Measurements from ENCODE around the gene EIF1.

The EIF1 gene

GRCh38 chr17:41724476-41725050, 35.9 kb downstream of the EIF1 start:
- 86 to 90% methylated on average over 16 to 17 of the region's 17 CpGs for WGBS, 2 experiments
- Histone ChIP-seq H3K27ac (ENCODE audit: insufficient read depth, low read depth, low read length, poor library complexity, severe bottlenecking) (no peak overlapping the region), H3K4me1 (ENCODE audit: control insufficient read depth, insufficient read depth, low read length) (no peaks in the 10 kb centered on the region), H3K9me3 (ENCODE audit: control insufficient read depth, low read length) (no peaks in the 10 kb centered on the region), H3K27me3 (ENCODE audit: control insufficient read depth, insufficient read depth, low read length, poor library complexity, severe bottlenecking) (no peaks in the 10 kb centered on the region), H3K36me3 (ENCODE audit: control insufficient read depth, insufficient read depth, low read length) (no peaks in the 10 kb centered on the region), H3K4me3 (ENCODE audit: insufficient read depth, low read depth, low read length) (no peak overlapping the region)

GRCh38 chr17:41725134-41725533, 36.4 kb downstream of the EIF1 start:
- Histone ChIP-seq H3K9me3 (ENCODE audit: control insufficient read depth, low read length) (no peaks in the 10 kb centered on the region), H3K4me1 (ENCODE audit: control insufficient read depth, insufficient read depth, low read length) (no peaks in the 10 kb centered on the region), H3K27me3 (ENCODE audit: control insufficient read depth, insufficient read depth, low read length, poor library complexity, severe bottlenecking) (peaks cover 1% of the 10 kb centered on the region), H3K27ac (ENCODE audit: insufficient read depth, low read depth, low read length, poor library complexity, severe bottlenecking) (no peak overlapping the region), H3K36me3 (ENCODE audit: control insufficient read depth, insufficient read depth, low read length) (no peaks in the 10 kb centered on the region), H3K4me3 (ENCODE audit: insufficient read depth, low read depth, low read length) (no peak overlapping the region)
- 86 to 90% methylated on average over 5 of the region's 5 CpGs for WGBS, 2 experiments

GRCh38 chr17:41728056-41728455, 39.4 kb downstream of the EIF1 start:
- H3K36me3 ChIP-seq (ENCODE audit: control insufficient read depth, insufficient read depth, low read length), result no peaks in the 10 kb centered on the region
- no peak overlapping the region for H3K27ac ChIP-seq (ENCODE audit: insufficient read depth, low read depth, low read length, poor library complexity, severe bottlenecking)
- no peaks in the 10 kb centered on the region for H3K4me1 ChIP-seq (ENCODE audit: control insufficient read depth, insufficient read depth, low read length)
- no peaks in the 10 kb centered on the region for H3K9me3 ChIP-seq (ENCODE audit: control insufficient read depth, low read length)
- 70 to 72% methylated on average over 12 of the region's 12 CpGs for WGBS, 2 experiments
- H3K27me3 ChIP-seq (ENCODE audit: control insufficient read depth, insufficient read depth, low read length, poor library complexity, severe bottlenecking), result peaks cover 25% of the 10 kb centered on the region
- H3K4me3 ChIP-seq (ENCODE audit: insufficient read depth, low read depth, low read length), result no peak overlapping the region

GRCh38 chr17:41730479-41730878, 41.8 kb downstream of the EIF1 start:
- H3K4me1 ChIP-seq (ENCODE audit: control insufficient read depth, insufficient read depth, low read length), result no peaks in the 10 kb centered on the region
- H3K27me3 ChIP-seq (ENCODE audit: control insufficient read depth, insufficient read depth, low read length, poor library complexity, severe bottlenecking), result peaks cover 50% of the 10 kb centered on the region
- no peaks in the 10 kb centered on the region for H3K36me3 ChIP-seq (ENCODE audit: control insufficient read depth, insufficient read depth, low read length)
- H3K9me3 ChIP-seq (ENCODE audit: control insufficient read depth, low read length), result no peaks in the 10 kb centered on the region
- 54 to 56% methylated on average over 4 of the region's 4 CpGs for WGBS, 2 experiments
- no peak overlapping the region for H3K4me3 ChIP-seq (ENCODE audit: insufficient read depth, low read depth, low read length)
- H3K27ac ChIP-seq (ENCODE audit: insufficient read depth, low read depth, low read length, poor library complexity, severe bottlenecking), result no peak overlapping the region

GRCh38 chr17:41731836-41732235, 43.2 kb downstream of the EIF1 start:
- Histone ChIP-seq H3K36me3 (ENCODE audit: control insufficient read depth, insufficient read depth, low read length) (no peaks in the 10 kb centered on the region), H3K4me1 (ENCODE audit: control insufficient read depth, insufficient read depth, low read length) (no peaks in the 10 kb centered on the region), H3K27ac (ENCODE audit: insufficient read depth, low read depth, low read length, poor library complexity, severe bottlenecking) (no peak overlapping the region), H3K27me3 (ENCODE audit: control insufficient read depth, insufficient read depth, low read length, poor library complexity, severe bottlenecking) (peaks cover 63% of the 10 kb centered on the region), H3K9me3 (ENCODE audit: control insufficient read depth, low read length) (no peaks in the 10 kb centered on the region), H3K4me3 (ENCODE audit: insufficient read depth, low read depth, low read length) (no peak overlapping the region)
- 50 to 86% methylated on average over 2 to 3 of the region's 3 CpGs for WGBS, 2 experiments

- peaks cover 74% of the 10 kb centered on the region for H3K27me3 ChIP-seq (ENCODE audit: control insufficient read depth, insufficient read depth, low read length, poor library complexity, severe bottlenecking)
- H3K36me3 ChIP-seq (ENCODE audit: control insufficient read depth, insufficient read depth, low read length), result no peaks in the 10 kb centered on the region
- H3K9me3 ChIP-seq (ENCODE audit: control insufficient read depth, low read length), result no peaks in the 10 kb centered on the region
- no peaks in the 10 kb centered on the region for H3K4me1 ChIP-seq (ENCODE audit: control insufficient read depth, insufficient read depth, low read length)
- H3K4me3 ChIP-seq (ENCODE audit: insufficient read depth, low read depth, low read length), result peak overlapping the region; percentile 47
- WGBS, 2 experiments, result 12 to 13% methylated on average over 37 to 40 of the region's 40 CpGs
- no peak overlapping the region for H3K27ac ChIP-seq (ENCODE audit: insufficient read depth, low read depth, low read length, poor library complexity, severe bottlenecking)
These were observed 44.9 kb downstream of the EIF1 start for GRCh38 chr17:41733348-41734138.

- Histone ChIP-seq H3K27ac (ENCODE audit: insufficient read depth, low read depth, low read length, poor library complexity, severe bottlenecking) (no peak within 1 kb of the TSS), H3K4me1 (ENCODE audit: control insufficient read depth, insufficient read depth, low read length) (no peaks in the 10 kb centered on the region), H3K36me3 (ENCODE audit: control insufficient read depth, insufficient read depth, low read length) (no peaks in the 10 kb centered on the region), H3K27me3 (ENCODE audit: control insufficient read depth, insufficient read depth, low read length, poor library complexity, severe bottlenecking) (peaks cover 74% of the 10 kb centered on the region), H3K9me3 (ENCODE audit: control insufficient read depth, low read length) (no peaks in the 10 kb centered on the region), H3K4me3 (ENCODE audit: insufficient read depth, low read depth, low read length) (peak within 1 kb of the TSS; percentile 47)
- WGBS, 2 experiments, result 0 to 1% methylated on average over 77 of the region's 77 CpGs
These were observed 45.7 kb downstream of the EIF1 start, which contains the start of gene HAP1 for GRCh38 chr17:41734139-41734948. HAP1 (minus strand) TSS chr17:41734643; CDS start chr17:41734634, 9 bp downstream.

GRCh38 chr17:41734949-41735313, 46.2 kb downstream of the EIF1 start:
- Histone ChIP-seq H3K36me3 (ENCODE audit: control insufficient read depth, insufficient read depth, low read length) (no peaks in the 10 kb centered on the region), H3K27ac (ENCODE audit: insufficient read depth, low read depth, low read length, poor library complexity, severe bottlenecking) (no peak overlapping the region), H3K27me3 (ENCODE audit: control insufficient read depth, insufficient read depth, low read length, poor library complexity, severe bottlenecking) (peaks cover 74% of the 10 kb centered on the region), H3K4me1 (ENCODE audit: control insufficient read depth, insufficient read depth, low read length) (no peaks in the 10 kb centered on the region), H3K9me3 (ENCODE audit: control insufficient read depth, low read length) (no peaks in the 10 kb centered on the region), H3K4me3 (ENCODE audit: insufficient read depth, low read depth, low read length) (peak overlapping the region; percentile 47)
- WGBS, 2 experiments, result 3 to 4% methylated on average over 23 of the region's 23 CpGs

- Histone ChIP-seq H3K4me3 (ENCODE audit: insufficient read depth, low read depth, low read length) (no peak overlapping the region), H3K27me3 (ENCODE audit: control insufficient read depth, insufficient read depth, low read length, poor library complexity, severe bottlenecking) (peaks cover 68% of the 10 kb centered on the region), H3K9me3 (ENCODE audit: control insufficient read depth, low read length) (no peaks in the 10 kb centered on the region), H3K27ac (ENCODE audit: insufficient read depth, low read depth, low read length, poor library complexity, severe bottlenecking) (no peak overlapping the region), H3K36me3 (ENCODE audit: control insufficient read depth, insufficient read depth, low read length) (no peaks in the 10 kb centered on the region), H3K4me1 (ENCODE audit: control insufficient read depth, insufficient read depth, low read length) (no peaks in the 10 kb centered on the region)
- WGBS, 2 experiments, result 90% methylated on average over 4 of the region's 4 CpGs
These were observed 47.1 kb downstream of the EIF1 start for GRCh38 chr17:41735744-41736143.
